DND-41 (cell line): ENCODE measurements around the gene RNF112.
"Not testable (repeated sequence)": the region's sequence is repeated elsewhere in the genome, so short reads cannot be mapped to it uniquely, and the experiment has no call there.

Experiments used
- ATAC-seq: fragments of 200-7000 bp; cut with Tn5 transposase; 3 replicates; pipeline ENCODE4 v1.9.1; 2021; ENCODE audit warnings: low read depth; ENCODE audit not compliant: insufficient read depth
- DNase-seq: peaks from one replicate; pipeline ENCODE4 v3.0.0-alpha.2; 2020
- H2AFZ ChIP-seq: 2 replicates; pipeline ENCODE4 v1.6.0; 2012; ENCODE audit warnings: low read depth, low read length
- H3K27ac ChIP-seq: 2 replicates; pipeline ENCODE4 v1.5.1; 2012; ENCODE audit warnings: low read length, inconsistent platforms
- H3K27me3 ChIP-seq: fragments of 200-600 bp; sonication (generic); 2 replicates; pipeline ENCODE4 v1.6.0; 2012; ENCODE audit warnings: low read length, mild to moderate bottlenecking, inconsistent platforms; ENCODE audit not compliant: insufficient read depth, poor library complexity
- H3K36me3 ChIP-seq: 2 replicates; pipeline ENCODE4 v1.5.1; 2012; ENCODE audit warnings: low read length, inconsistent platforms; ENCODE audit not compliant: insufficient read depth
- H3K4me1 ChIP-seq: 2 replicates; pipeline ENCODE4 v1.5.1; 2012; ENCODE audit warnings: mild to moderate bottlenecking, low read length; ENCODE audit not compliant: insufficient read depth
- H3K4me2 ChIP-seq: 2 replicates; pipeline ENCODE4 v1.6.0; 2012; ENCODE audit warnings: mild to moderate bottlenecking, moderate library complexity, low read length, inconsistent platforms; ENCODE audit not compliant: insufficient read depth
- H3K4me3 ChIP-seq, 2 experiments: fragments of 200-600 bp in 1 of 2; shearing (Covaris generic) in 1 of 2; 2 replicates each; pipeline ENCODE4 v1.5.1; 2012 to 2016; ENCODE audit warnings: inconsistent platforms in 2 of 2, low read length in 2 of 2, mild to moderate bottlenecking in 2 of 2, low read depth in 1 of 2, moderate library complexity in 1 of 2
- H3K79me2 ChIP-seq: 2 replicates; pipeline ENCODE4 v1.6.0; 2012; ENCODE audit warnings: low read length, inconsistent platforms; ENCODE audit not compliant: insufficient read depth
- H3K9ac ChIP-seq: 2 replicates; pipeline ENCODE4 v1.6.0; 2012; ENCODE audit warnings: low read depth, mild to moderate bottlenecking, inconsistent platforms, low read length, moderate library complexity
- H3K9me3 ChIP-seq: 2 replicates; pipeline ENCODE4 v1.5.1; 2012; ENCODE audit warnings: low read length, moderate library complexity, mild to moderate bottlenecking, inconsistent platforms; ENCODE audit not compliant: insufficient read depth, severe bottlenecking
- H4K20me1 ChIP-seq: 2 replicates; pipeline ENCODE4 v1.6.0; 2012; ENCODE audit warnings: low read length; ENCODE audit not compliant: insufficient read depth
- EZH2 ChIP-seq: IDR thresholded peaks from 3 replicates; pipeline ENCODE4 v1.6.1; 2012; ENCODE audit warnings: borderline replicate concordance, low read depth, mild to moderate bottlenecking, moderate library complexity, low read length, inconsistent platforms; ENCODE audit not compliant: severe bottlenecking
- TF ChIP-seq, protein P1 (sequence below): IDR thresholded peaks from 2 replicates; pipeline ENCODE4 v1.5.1; 2012; ENCODE audit warnings: borderline replicate concordance, low read length, moderate library complexity, mild to moderate bottlenecking; ENCODE audit not compliant: poor library complexity, severe bottlenecking; ENCODE audit errors: extremely low read depth

The RNF112 gene

DNA sequence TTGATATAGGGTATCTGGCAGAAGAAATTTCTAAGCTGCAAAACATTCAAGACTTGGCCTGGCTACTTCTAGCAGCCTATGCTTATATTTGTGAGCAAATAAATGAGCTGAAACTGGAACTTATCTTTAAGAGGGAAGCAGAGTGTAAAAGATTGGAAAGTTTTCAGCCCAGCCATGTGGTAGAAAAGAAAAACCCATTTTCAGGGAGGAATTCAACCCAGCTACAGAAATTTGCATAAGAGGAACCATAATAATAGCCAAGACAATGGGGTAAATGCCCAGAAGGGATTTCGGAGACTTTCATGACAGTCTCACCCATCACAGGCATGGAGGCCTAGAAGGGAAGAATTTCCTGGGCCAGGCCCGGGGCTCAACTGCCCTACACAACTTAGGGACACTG, 31.7 kb downstream of the RNF112 start:
- Histone ChIP-seq H3K9me3 (peaks cover 9% of the 10 kb centered on the region), H3K4me3 (no peak overlapping the region), H3K4me1 (no peaks in the 10 kb centered on the region), H3K79me2 (no peaks in the 10 kb centered on the region), H3K9ac (no peak overlapping the region), H3K4me2 (no peak overlapping the region), H2AFZ (no peak overlapping the region), H3K27ac (no peak overlapping the region), H3K27me3 (no peaks in the 10 kb centered on the region), H3K36me3 (no peaks in the 10 kb centered on the region), H4K20me1 (no peaks in the 10 kb centered on the region)
- TF ChIP-seq, protein P1, sequence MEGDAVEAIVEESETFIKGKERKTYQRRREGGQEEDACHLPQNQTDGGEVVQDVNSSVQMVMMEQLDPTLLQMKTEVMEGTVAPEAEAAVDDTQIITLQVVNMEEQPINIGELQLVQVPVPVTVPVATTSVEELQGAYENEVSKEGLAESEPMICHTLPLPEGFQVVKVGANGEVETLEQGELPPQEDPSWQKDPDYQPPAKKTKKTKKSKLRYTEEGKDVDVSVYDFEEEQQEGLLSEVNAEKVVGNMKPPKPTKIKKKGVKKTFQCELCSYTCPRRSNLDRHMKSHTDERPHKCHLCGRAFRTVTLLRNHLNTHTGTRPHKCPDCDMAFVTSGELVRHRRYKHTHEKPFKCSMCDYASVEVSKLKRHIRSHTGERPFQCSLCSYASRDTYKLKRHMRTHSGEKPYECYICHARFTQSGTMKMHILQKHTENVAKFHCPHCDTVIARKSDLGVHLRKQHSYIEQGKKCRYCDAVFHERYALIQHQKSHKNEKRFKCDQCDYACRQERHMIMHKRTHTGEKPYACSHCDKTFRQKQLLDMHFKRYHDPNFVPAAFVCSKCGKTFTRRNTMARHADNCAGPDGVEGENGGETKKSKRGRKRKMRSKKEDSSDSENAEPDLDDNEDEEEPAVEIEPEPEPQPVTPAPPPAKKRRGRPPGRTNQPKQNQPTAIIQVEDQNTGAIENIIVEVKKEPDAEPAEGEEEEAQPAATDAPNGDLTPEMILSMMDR = no peak
- no peak for TF ChIP-seq EZH2
- ATAC-seq = no peak
- DNase-seq = no peak

DNA sequence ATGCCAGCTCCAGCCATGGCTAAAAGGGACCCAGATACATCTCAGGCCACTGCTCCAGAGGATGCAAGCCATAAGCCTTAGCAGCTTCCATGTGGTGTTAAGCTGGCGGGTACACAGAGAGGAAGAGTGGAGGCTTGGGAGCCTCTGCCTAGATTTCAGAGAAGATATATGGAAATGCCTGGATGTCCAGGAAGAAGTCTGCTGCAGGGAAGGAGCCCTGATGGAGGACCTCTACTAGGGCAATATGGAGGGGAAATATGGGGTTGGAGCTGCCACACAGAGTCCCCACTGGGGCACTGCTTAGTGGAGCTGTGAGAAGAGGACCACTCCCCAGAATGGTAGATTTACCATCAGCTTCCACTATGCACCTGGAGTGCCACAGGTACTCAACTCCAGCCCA, 32.1 kb downstream of the RNF112 start:
- ATAC-seq = no peak
- no peaks in the 10 kb centered on the region for H3K79me2 ChIP-seq
- H3K9me3 ChIP-seq = peaks cover 9% of the 10 kb centered on the region
- no peak overlapping the region for H3K9ac ChIP-seq
- H3K4me2 ChIP-seq = no peak overlapping the region
- H2AFZ ChIP-seq = no peak overlapping the region
- no peaks in the 10 kb centered on the region for H3K27me3 ChIP-seq
- H4K20me1 ChIP-seq = no peaks in the 10 kb centered on the region
- no peak overlapping the region for H3K27ac ChIP-seq
- no peaks in the 10 kb centered on the region for H3K36me3 ChIP-seq
- TF ChIP-seq EZH2 = no peak
- TF ChIP-seq, protein P1 = no peak
- no peaks in the 10 kb centered on the region for H3K4me1 ChIP-seq
- no peak overlapping the region for H3K4me3 ChIP-seq
- no peak for DNase-seq

DNA sequence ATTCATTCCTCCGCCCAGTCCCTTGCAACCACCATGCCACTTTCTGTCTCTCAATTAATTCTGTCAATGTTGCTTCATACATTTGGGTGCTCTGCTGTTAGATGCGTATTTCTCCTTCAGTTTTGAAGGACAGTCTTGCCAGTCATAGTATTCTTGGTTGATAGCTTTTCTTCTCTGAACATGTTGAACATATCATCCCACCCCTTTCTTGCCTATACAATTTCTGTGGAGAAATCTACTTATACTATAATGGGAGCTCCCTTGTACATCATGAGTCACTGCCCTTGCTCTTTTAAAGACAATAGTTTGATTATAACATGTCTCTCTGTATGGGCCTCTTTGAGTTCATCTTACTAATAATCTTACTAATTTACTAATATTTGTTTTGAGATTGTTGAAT, 34.1 kb downstream of the RNF112 start:
- H3K27ac ChIP-seq = no peak overlapping the region
- peaks cover 9% of the 10 kb centered on the region for H3K9me3 ChIP-seq
- ATAC-seq (no peak), DNase-seq (no peak)
- H3K79me2 ChIP-seq = no peaks in the 10 kb centered on the region
- peaks cover 5% of the 10 kb centered on the region for H3K27me3 ChIP-seq
- no peak overlapping the region for H3K4me3 ChIP-seq
- H3K9ac ChIP-seq = no peak overlapping the region
- H3K36me3 ChIP-seq = no peaks in the 10 kb centered on the region
- H2AFZ ChIP-seq = no peak overlapping the region
- no peaks in the 10 kb centered on the region for H3K4me1 ChIP-seq
- no peaks in the 10 kb centered on the region for H4K20me1 ChIP-seq
- H3K4me2 ChIP-seq = no peak overlapping the region
- TF ChIP-seq, protein P1 = no peak
- no peak for TF ChIP-seq EZH2

DNA sequence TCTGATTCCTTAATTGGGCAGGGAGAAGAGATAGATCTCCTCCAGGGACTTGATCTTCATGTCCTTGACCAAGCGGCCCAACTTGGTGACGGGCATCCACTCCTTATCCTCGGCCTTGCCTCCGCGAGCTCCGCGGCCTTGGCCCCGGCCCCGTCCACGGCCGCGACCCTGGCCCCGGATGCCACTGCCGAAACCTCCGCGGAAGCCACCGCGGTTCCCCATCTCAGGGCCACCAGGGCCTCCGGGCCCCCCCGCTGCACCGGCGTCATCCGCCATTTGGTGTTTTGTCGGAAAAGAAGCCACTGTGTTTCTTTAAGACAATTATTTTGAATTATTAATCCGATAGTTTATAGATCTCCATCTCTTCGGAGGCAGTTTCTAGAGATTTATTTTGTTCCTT, 35.5 kb downstream of the RNF112 start:
- H3K27ac ChIP-seq = not testable (repeated sequence)

More for the DNA sequence above, 35.5 kb downstream of the RNF112 start:
- H3K36me3 ChIP-seq, H3K9me3 ChIP-seq, H3K4me1 ChIP-seq, H3K79me2 ChIP-seq, ATAC-seq, H3K9ac ChIP-seq, H3K4me3 ChIP-seq, DNase-seq, H3K4me2 ChIP-seq, H2AFZ ChIP-seq, H4K20me1 ChIP-seq, H3K27me3 ChIP-seq: not testable (repeated sequence)
